ENCODE measurements around the gene FAM200C. TPM values are rescaled to one million over a fixed set of nuclear protein-coding genes. Genes with fewer than 3 reads are reported as not detected.

Gene FAM200C
- total RNA-seq, 1 donor from 2014 or later: 25.3 TPM

DNA sequence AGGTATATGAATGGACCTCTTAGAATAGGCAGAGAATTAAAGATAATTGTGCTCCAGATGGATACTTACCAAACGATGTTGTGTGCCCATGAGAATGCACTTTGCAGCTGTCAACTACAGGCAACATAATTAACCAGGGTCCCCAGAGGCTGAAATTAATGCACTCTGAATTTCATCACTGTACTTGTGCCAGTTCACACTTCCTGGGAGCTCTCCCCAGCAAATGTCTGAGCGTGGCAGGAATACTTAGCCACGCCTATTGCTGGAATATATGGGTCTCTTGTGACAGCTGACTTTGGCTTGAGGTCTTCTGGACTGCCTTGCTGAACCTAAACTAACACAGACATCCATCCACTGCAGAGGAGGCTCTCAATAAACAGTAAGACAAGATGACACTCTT lies 17.5 kb downstream of the FAM200C start:
- TF ChIP-seq EZH2phosphoT487 (IDR thresholded peaks at IDR 0.05) (no peak), EZH2 (IDR thresholded peaks at IDR 0.05) (no peak), CTCF (IDR thresholded peaks at IDR 0.05) (no peak)
- Mint-ChIP-seq H3K4me3 (no peak overlapping the region), H3K36me3 (peaks cover 4% of the 10 kb centered on the region), H3K27ac (no peak overlapping the region), H3K4me1 (no peaks in the 10 kb centered on the region), H3K9me3 (peaks cover 6% of the 10 kb centered on the region), H3K27me3 (ENCODE audit: insufficient read depth, low read depth) (peaks cover 2% of the 10 kb centered on the region)
- DNase-seq (ENCODE audit: low spot score): no peak
- H3K27ac ChIP-seq: no peak overlapping the region
- no peak overlapping the region for H3K4me3 ChIP-seq
- H2AFZ ChIP-seq (replicated peaks): no peak overlapping the region
- no peaks in the 10 kb centered on the region for H3K36me3 ChIP-seq
- no peaks in the 10 kb centered on the region for H3K79me2 ChIP-seq (ENCODE audit: low read depth)
- peaks cover 14% of the 10 kb centered on the region for H3F3A ChIP-seq (ENCODE audit: low read depth)
- H3K9me3 ChIP-seq (ENCODE audit: low read depth): peaks cover under 1% of the 10 kb centered on the region
- H3K4me2 ChIP-seq: no peak overlapping the region
- H3K27me3 ChIP-seq: no peaks in the 10 kb centered on the region
- no peaks in the 10 kb centered on the region for H3K4me1 ChIP-seq
- H4K20me1 ChIP-seq (ENCODE audit: low read depth): no peaks in the 10 kb centered on the region
- H3K9ac ChIP-seq: no peak overlapping the region

- no peaks in the 10 kb centered on the region for H3K4me1 Mint-ChIP-seq
- Histone ChIP-seq H3K4me2 (no peak overlapping the region), H2AFZ (replicated peaks) (no peak overlapping the region), H3K9me3 (ENCODE audit: low read depth) (no peaks in the 10 kb centered on the region), H3K79me2 (ENCODE audit: low read depth) (no peaks in the 10 kb centered on the region), H3F3A (ENCODE audit: low read depth) (no peaks in the 10 kb centered on the region), H3K27me3 (no peaks in the 10 kb centered on the region), H3K4me1 (no peaks in the 10 kb centered on the region), H3K36me3 (no peaks in the 10 kb centered on the region), H3K27ac (no peak overlapping the region), H3K9ac (no peak overlapping the region), H4K20me1 (ENCODE audit: low read depth) (no peaks in the 10 kb centered on the region), H3K4me3 (no peak overlapping the region)
- no peak overlapping the region for H3K4me3 Mint-ChIP-seq
- H3K36me3 Mint-ChIP-seq: peaks cover 2% of the 10 kb centered on the region
- peaks cover 2% of the 10 kb centered on the region for H3K27me3 Mint-ChIP-seq (ENCODE audit: insufficient read depth, low read depth)
- H3K9me3 Mint-ChIP-seq: no peaks in the 10 kb centered on the region
- no peak for DNase-seq (ENCODE audit: low spot score)
- no peak overlapping the region for H3K27ac Mint-ChIP-seq
- TF ChIP-seq CTCF (IDR thresholded peaks at IDR 0.05): no peak
- TF ChIP-seq EZH2phosphoT487 (IDR thresholded peaks at IDR 0.05): no peak
- TF ChIP-seq EZH2 (IDR thresholded peaks at IDR 0.05): no peak
Measured at GRCh38 chr5:160380041-160380440, 19.8 kb downstream of the FAM200C start.

DNA sequence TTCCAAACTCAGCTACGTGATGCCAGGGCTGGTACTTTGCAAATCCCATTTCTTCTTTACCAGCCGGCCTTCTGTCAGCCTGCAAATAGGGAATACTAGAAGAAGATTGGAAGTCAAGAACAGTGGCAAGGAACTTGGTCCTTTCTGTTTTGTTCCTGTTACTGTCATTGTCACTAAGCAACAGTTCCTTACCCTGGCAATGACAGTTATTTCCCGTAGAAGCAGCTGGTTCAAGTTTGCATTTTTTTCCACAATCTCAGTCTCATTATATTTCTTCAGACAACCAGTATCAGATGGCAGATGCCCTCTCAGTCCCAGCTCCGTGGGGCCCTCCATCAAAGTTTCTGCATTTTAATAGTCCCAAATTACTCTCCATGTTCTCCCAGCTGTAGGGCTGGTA lies 20.3 kb downstream of the FAM200C start:
- H3K4me1 ChIP-seq: no peaks in the 10 kb centered on the region
- H3K4me3 ChIP-seq: no peak overlapping the region
- no peaks in the 10 kb centered on the region for H4K20me1 ChIP-seq (ENCODE audit: low read depth)
- Mint-ChIP-seq H3K4me1 (no peaks in the 10 kb centered on the region), H3K27ac (no peak overlapping the region), H3K27me3 (ENCODE audit: insufficient read depth, low read depth) (peaks cover 2% of the 10 kb centered on the region), H3K9me3 (no peaks in the 10 kb centered on the region), H3K36me3 (peaks cover 2% of the 10 kb centered on the region), H3K4me3 (no peak overlapping the region)
- H3K27me3 ChIP-seq: peaks cover under 1% of the 10 kb centered on the region
- no peaks in the 10 kb centered on the region for H3F3A ChIP-seq (ENCODE audit: low read depth)
- no peaks in the 10 kb centered on the region for H3K36me3 ChIP-seq
- no peak for DNase-seq (ENCODE audit: low spot score)
- H3K79me2 ChIP-seq (ENCODE audit: low read depth): no peaks in the 10 kb centered on the region
- no peak overlapping the region for H3K9ac ChIP-seq
- H3K4me2 ChIP-seq: no peak overlapping the region
- H3K9me3 ChIP-seq (ENCODE audit: low read depth): no peaks in the 10 kb centered on the region
- no peak for TF ChIP-seq CTCF (IDR thresholded peaks at IDR 0.05)
- no peak for TF ChIP-seq EZH2 (IDR thresholded peaks at IDR 0.05)
- TF ChIP-seq EZH2phosphoT487 (IDR thresholded peaks at IDR 0.05): no peak
- no peak overlapping the region for H2AFZ ChIP-seq (replicated peaks)
- no peak overlapping the region for H3K27ac ChIP-seq

Measured in neural progenitor cell (in vitro differentiated cells).